Gastroesophageal sphincter (tissue), 4 donors: ENCODE data around the gene TMBIM1. TPM values are rescaled to one million over a fixed set of nuclear protein-coding genes. Genes with fewer than 3 reads are reported as not detected.

Source experiments
- ATAC-seq: fragments of 150-250 bp; one replicate; pipeline ENCODE4 v1.9.1; 2016; ENCODE audit warnings: mild to moderate bottlenecking, moderate library complexity
- H3K27ac ChIP-seq, 4 donors: fragments of 200-600 bp; sonication (generic) in 3 of 4; 1 replicate in 3 of 4; 2 replicates in 1 of 4; pipeline ENCODE4 v1.5.1; 2016 to 2019
- H3K27me3 ChIP-seq: fragments of 200-600 bp; sonication (generic); one replicate; pipeline ENCODE4 v1.5.1; 2019
- H3K36me3 ChIP-seq, 2 donors: fragments of 200-600 bp; sonication (generic); one replicate each; pipeline ENCODE4 v1.5.1; 2019; ENCODE audit warnings: control low read depth in 1 of 2
- H3K4me1 ChIP-seq, 3 donors: fragments of 200-600 bp; sonication (generic); 1 replicate in 2 of 3; 2 replicates in 1 of 3; pipeline ENCODE4 v1.5.1; 2016 to 2019; ENCODE audit warnings: control low read depth in 2 of 3
- H3K4me3 ChIP-seq, 2 donors: fragments of 200-600 bp; sonication (generic); one replicate each; pipeline ENCODE4 v1.5.1; 2019; ENCODE audit warnings: mild to moderate bottlenecking in 1 of 2, moderate library complexity in 1 of 2
- H3K9me3 ChIP-seq, 3 donors: fragments of 200-600 bp; sonication (generic); one replicate each; pipeline ENCODE4 v1.5.1; 2017 to 2019; ENCODE audit warnings: control low read depth in 2 of 3
- CTCF ChIP-seq, 4 experiments: fragments of 200-600 bp in 2 of 4; fragments of 450-650 bp in 2 of 4; sonication (generic) in 1 of 4; IDR thresholded peaks; one replicate each; pipeline ENCODE4 v1.5.1; 2017 to 2019; ENCODE audit warnings: antibody characterized with exemption in 4 of 4, mild to moderate bottlenecking in 2 of 4, moderate library complexity in 2 of 4
- EP300 ChIP-seq: sonication (generic); formaldehyde crosslinking; IDR thresholded peaks from one replicate; pipeline ENCODE4 v1.6.1; 2017; ENCODE audit warnings: antibody characterized with exemption, mild to moderate bottlenecking
- POLR2A ChIP-seq, 2 donors: fragments of 450-650 bp; IDR thresholded peaks; one replicate each; pipeline ENCODE4 v1.6.1; 2017; ENCODE audit warnings: antibody characterized with exemption in 2 of 2, mild to moderate bottlenecking in 2 of 2, moderate library complexity in 1 of 2
- POLR2AphosphoS5 ChIP-seq: sonication (generic); formaldehyde crosslinking; IDR thresholded peaks from one replicate; pipeline ENCODE4 v1.6.1; 2017; ENCODE audit warnings: antibody characterized with exemption
- WGBS, 2 donors: methylation state at CpG; one replicate each; pipeline ENCODE4 v1.1.5; 2018; ENCODE audit warnings: low coverage in 1 of 2; 5-methylcytosine and 5-hydroxymethylcytosine counted together
- total RNA-seq, 4 donors: library from RNA; depleted of rRNA; stranded (reverse); fragments of >200 nt; gene quantifications; one replicate each; pipeline ENCODE4 v1.1.0, GENCODE V29; 2016

TMBIM1 gene
- total RNA-seq, 4 donors from 2014 or later = 152 to 245 (median 191) TPM

- H3K27ac ChIP-seq = peak overlapping the region in 1 of 4 donors; percentile 13
- H3K4me3 ChIP-seq = no peak overlapping the region
- 55 to 83% methylated on average over 2 to 3 of the region's 3 CpGs for WGBS, 2 donors
- TF ChIP-seq CTCF (IDR thresholded peaks at IDR 0.05) = no peak
- TF ChIP-seq EP300 = no peak
- no peak for TF ChIP-seq POLR2A (IDR thresholded peaks at IDR 0.05)
- TF ChIP-seq POLR2AphosphoS5 = no peak
- H3K9me3 ChIP-seq = no peaks in the 10 kb centered on the region
- H3K36me3 ChIP-seq = peaks cover 0 to 98% of the 10 kb centered on the region in 2 donors
- H3K27me3 ChIP-seq = no peaks in the 10 kb centered on the region
- H3K4me1 ChIP-seq = peaks cover 0 to 30% (median 4%) of the 10 kb centered on the region in 3 donors
- no peak for ATAC-seq
Measured at GRCh38 chr2:218234521-218234920, 57.8 kb downstream of the TMBIM1 start.

- Histone ChIP-seq H3K36me3 (peaks cover 0 to 97% of the 10 kb centered on the region in 2 donors), H3K9me3 (no peaks in the 10 kb centered on the region), H3K27me3 (no peaks in the 10 kb centered on the region), H3K27ac (peak overlapping the region in 1 of 4 donors; percentile 13), H3K4me1 (peaks cover 4 to 39% (median 6%) of the 10 kb centered on the region in 3 donors), H3K4me3 (no peak overlapping the region)
- TF ChIP-seq EP300 (no peak), POLR2A (IDR thresholded peaks at IDR 0.05) (no peak), POLR2AphosphoS5 (no peak), CTCF (IDR thresholded peaks at IDR 0.05) (no peak)
- ATAC-seq = no peak
- 57% methylated on average over 2 of the region's 4 CpGs; no CpG with 5 or more reads in 1 of the 2 donors for WGBS, 2 donors
Measured at GRCh38 chr2:218233543-218233942, 58.8 kb downstream of the TMBIM1 start.

GRCh38 chr2:218230882-218231281, 61.4 kb downstream of the TMBIM1 start:
- Histone ChIP-seq H3K4me3 (no peak overlapping the region), H3K36me3 (peaks cover 0 to 96% of the 10 kb centered on the region in 2 donors), H3K9me3 (no peaks in the 10 kb centered on the region), H3K4me1 (peaks cover 4 to 48% (median 7%) of the 10 kb centered on the region in 3 donors), H3K27ac (peak overlapping the region in 1 of 4 donors; percentile 64), H3K27me3 (no peaks in the 10 kb centered on the region)
- WGBS, 2 donors = 0% methylated on average over 1 of the region's 1 CpG
- no peak for ATAC-seq
- no peak for TF ChIP-seq POLR2A (IDR thresholded peaks at IDR 0.05)
- no peak for TF ChIP-seq EP300
- peak in 1 of 4 experiments; percentile 8 for TF ChIP-seq CTCF (IDR thresholded peaks at IDR 0.05)

GRCh38 chr2:218229851-218230250, 62.5 kb downstream of the TMBIM1 start:
- H3K9me3 ChIP-seq = no peaks in the 10 kb centered on the region
- no peaks in the 10 kb centered on the region for H3K27me3 ChIP-seq
- peaks cover 4 to 48% (median 7%) of the 10 kb centered on the region in 3 donors for H3K4me1 ChIP-seq
- 70 to 76% methylated on average over 3 to 4 of the region's 4 CpGs for WGBS, 2 donors
- H3K36me3 ChIP-seq = peaks cover 0 to 94% of the 10 kb centered on the region in 2 donors
- H3K27ac ChIP-seq = peak overlapping the region in 3 of 4 donors; percentile 52 to 68 (median 64)
- TF ChIP-seq CTCF (IDR thresholded peaks at IDR 0.05) (no peak), EP300 (no peak), POLR2A (IDR thresholded peaks at IDR 0.05) (no peak), POLR2AphosphoS5 (no peak)
- ATAC-seq = no peak
- no peak overlapping the region for H3K4me3 ChIP-seq

GRCh38 chr2:218229239-218229638, 63.1 kb downstream of the TMBIM1 start:
- no peak for TF ChIP-seq POLR2AphosphoS5
- ATAC-seq = peak; percentile 62
- no peaks in the 10 kb centered on the region for H3K9me3 ChIP-seq
- peaks cover 0 to 94% of the 10 kb centered on the region in 2 donors for H3K36me3 ChIP-seq
- H3K27me3 ChIP-seq = no peaks in the 10 kb centered on the region
- peak overlapping the region; percentile 40 to 68 (median 58) for H3K27ac ChIP-seq
- 18 to 37% methylated on average over 3 of the region's 3 CpGs for WGBS, 2 donors
- H3K4me3 ChIP-seq = no peak overlapping the region
- H3K4me1 ChIP-seq = peaks cover 4 to 53% (median 7%) of the 10 kb centered on the region in 3 donors
